ENCODE results near the gene SNRNP48.

Gene SNRNP48

GRCh38 chr6:7644417-7644816 lies 54.4 kb downstream of the SNRNP48 start:
- no peak for DNase-seq (ENCODE audit: low read depth)

- no peak for DNase-seq (ENCODE audit: low read depth)
Observed at GRCh38 chr6:7646394-7646793, 56.4 kb downstream of the SNRNP48 start.

GRCh38 chr6:7647504-7647903 lies 57.5 kb downstream of the SNRNP48 start:
- DNase-seq (ENCODE audit: low read depth) = no peak

GRCh38 chr6:7649037-7649810 lies 59.2 kb downstream of the SNRNP48 start:
- no peak for DNase-seq (ENCODE audit: low read depth)

- DNase-seq (ENCODE audit: low read depth) = no peak
Observed at GRCh38 chr6:7650878-7651277, 60.9 kb downstream of the SNRNP48 start.

GRCh38 chr6:7652957-7653356 lies 63.0 kb downstream of the SNRNP48 start:
- DNase-seq (ENCODE audit: low read depth) = no peak

GRCh38 chr6:7656355-7656754 lies 66.4 kb downstream of the SNRNP48 start:
- DNase-seq (ENCODE audit: low read depth) = no peak

- no peak for DNase-seq (ENCODE audit: low read depth)
Observed at GRCh38 chr6:7658543-7658942, 68.5 kb downstream of the SNRNP48 start.

- DNase-seq (ENCODE audit: low read depth) = no peak
Observed at GRCh38 chr6:7661364-7661763, 71.4 kb downstream of the SNRNP48 start.

Measured in CMK (cell line).